Duodenal mucosa (tissue), 2 donors: Measurements from ENCODE around the gene PCBP4.

Experiments
- H3K27ac ChIP-seq: one replicate; pipeline ENCODE4 v1.7.0; 2013; ENCODE audit warnings: low read depth, low read length
- H3K27me3 ChIP-seq, 2 donors: one replicate each; pipeline ENCODE4 v1.7.0; 2013; ENCODE audit warnings: low read length in 2 of 2, control low read depth in 1 of 2; ENCODE audit not compliant: insufficient read depth in 2 of 2, control insufficient read depth in 1 of 2
- H3K36me3 ChIP-seq, 2 donors: one replicate each; pipeline ENCODE4 v1.7.0; 2013; ENCODE audit warnings: low read length in 2 of 2, control low read depth in 1 of 2; ENCODE audit not compliant: insufficient read depth in 2 of 2, control insufficient read depth in 1 of 2
- H3K4me1 ChIP-seq, 2 donors: one replicate each; pipeline ENCODE4 v1.7.0; 2013; ENCODE audit warnings: low read length in 2 of 2, control low read depth in 1 of 2; ENCODE audit not compliant: insufficient read depth in 2 of 2, control insufficient read depth in 1 of 2
- H3K4me3 ChIP-seq, 2 donors: one replicate each; pipeline ENCODE4 v1.7.0; 2013; ENCODE audit warnings: low read length in 2 of 2, low read depth in 1 of 2
- H3K9ac ChIP-seq, 2 donors: one replicate each; pipeline ENCODE4 v1.7.0; 2013; ENCODE audit warnings: low read length in 2 of 2, low read depth in 1 of 2
- H3K9me3 ChIP-seq, 2 donors: one replicate each; pipeline ENCODE4 v1.7.0; 2013; ENCODE audit warnings: low read length in 2 of 2, control low read depth in 1 of 2; ENCODE audit not compliant: control insufficient read depth in 1 of 2

Gene PCBP4

DNA sequence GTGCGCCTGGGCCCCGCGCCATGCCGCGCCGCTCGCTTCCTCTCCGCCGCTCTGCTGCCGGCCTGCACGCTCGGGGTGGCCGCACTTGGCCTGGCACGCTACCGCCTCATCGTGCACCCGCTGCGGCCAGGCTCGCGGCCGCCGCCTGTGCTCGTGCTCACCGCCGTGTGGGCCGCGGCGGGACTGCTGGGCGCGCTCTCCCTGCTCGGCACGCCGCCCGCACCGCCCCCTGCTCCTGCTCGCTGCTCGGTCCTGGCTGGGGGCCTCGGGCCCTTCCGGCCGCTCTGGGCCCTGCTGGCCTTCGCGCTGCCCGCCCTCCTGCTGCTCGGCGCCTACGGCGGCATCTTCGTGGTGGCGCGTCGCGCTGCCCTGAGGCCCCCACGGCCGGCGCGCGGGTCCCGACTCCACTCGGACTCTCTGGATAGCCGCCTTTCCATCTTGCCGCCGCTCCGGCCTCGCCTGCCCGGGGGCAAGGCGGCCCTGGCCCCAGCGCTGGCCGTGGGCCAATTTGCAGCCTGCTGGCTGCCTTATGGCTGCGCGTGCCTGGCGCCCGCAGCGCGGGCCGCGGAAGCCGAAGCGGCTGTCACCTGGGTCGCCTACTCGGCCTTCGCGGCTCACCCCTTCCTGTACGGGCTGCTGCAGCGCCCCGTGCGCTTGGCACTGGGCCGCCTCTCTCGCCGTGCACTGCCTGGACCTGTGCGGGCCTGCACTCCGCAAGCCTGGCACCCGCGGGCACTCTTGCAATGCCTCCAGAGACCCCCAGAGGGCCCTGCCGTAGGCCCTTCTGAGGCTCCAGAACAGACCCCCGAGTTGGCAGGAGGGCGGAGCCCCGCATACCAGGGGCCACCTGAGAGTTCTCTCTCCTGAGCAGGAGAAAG, 11.1 kb downstream of the PCBP4 start:
- Histone ChIP-seq H3K36me3 (peaks cover 3 to 11% of the 10 kb centered on the region in 2 donors), H3K9ac (peak overlapping the region in 1 of 2 donors; percentile 43), H3K27ac (no peak overlapping the region), H3K27me3 (peaks cover 5 to 12% of the 10 kb centered on the region in 2 donors), H3K4me1 (peaks cover 5 to 7% of the 10 kb centered on the region in 2 donors), H3K9me3 (no peaks in the 10 kb centered on the region), H3K4me3 (peak overlapping the region; percentile 8 to 50)

DNA sequence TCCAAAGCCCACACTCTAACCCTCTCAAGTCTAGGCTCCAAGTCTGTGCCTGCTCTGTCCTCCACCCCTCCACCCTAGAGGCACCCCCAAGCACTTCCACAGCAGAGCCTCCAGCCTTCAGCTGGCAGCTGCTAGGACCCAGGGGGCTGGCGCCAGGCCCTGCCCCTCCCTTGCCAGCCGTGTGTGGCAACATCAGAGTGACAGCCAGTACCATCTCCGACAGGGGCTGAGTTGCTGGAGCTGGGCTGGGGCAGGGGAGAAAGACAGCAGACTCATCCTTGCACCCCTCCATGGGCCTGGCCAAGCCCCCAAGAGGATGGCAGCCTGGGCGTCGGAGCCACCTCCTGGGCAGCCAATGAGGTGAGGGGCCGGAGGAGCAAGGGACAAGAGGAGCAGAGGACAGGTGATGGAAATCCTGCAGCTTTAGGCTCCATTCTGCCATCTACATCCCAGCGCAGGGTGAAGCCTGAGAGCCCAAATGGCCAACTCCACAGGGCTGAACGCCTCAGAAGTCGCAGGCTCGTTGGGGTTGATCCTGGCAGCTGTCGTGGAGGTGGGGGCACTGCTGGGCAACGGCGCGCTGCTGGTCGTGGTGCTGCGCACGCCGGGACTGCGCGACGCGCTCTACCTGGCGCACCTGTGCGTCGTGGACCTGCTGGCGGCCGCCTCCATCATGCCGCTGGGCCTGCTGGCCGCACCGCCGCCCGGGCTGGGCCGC, 11.9 kb downstream of the PCBP4 start, which contains the start of gene GPR62:
GPR62 (plus strand) TSS at position 207 of the 718 bp plus-strand sequence; CDS start at position 479, 272 bp downstream.
- H3K27me3 ChIP-seq, result peaks cover 5 to 12% of the 10 kb centered on the region in 2 donors
- H3K27ac ChIP-seq, result no peak within 1 kb of the TSS
- H3K4me1 ChIP-seq, result peaks cover 5 to 7% of the 10 kb centered on the region in 2 donors
- peak within 1 kb of the TSS in 1 of 2 donors; percentile 43 for H3K9ac ChIP-seq
- H3K4me3 ChIP-seq, result peak within 1 kb of the TSS; percentile 8 to 50
- no peaks in the 10 kb centered on the region for H3K9me3 ChIP-seq
- H3K36me3 ChIP-seq, result peaks cover 2 to 11% of the 10 kb centered on the region in 2 donors

DNA sequence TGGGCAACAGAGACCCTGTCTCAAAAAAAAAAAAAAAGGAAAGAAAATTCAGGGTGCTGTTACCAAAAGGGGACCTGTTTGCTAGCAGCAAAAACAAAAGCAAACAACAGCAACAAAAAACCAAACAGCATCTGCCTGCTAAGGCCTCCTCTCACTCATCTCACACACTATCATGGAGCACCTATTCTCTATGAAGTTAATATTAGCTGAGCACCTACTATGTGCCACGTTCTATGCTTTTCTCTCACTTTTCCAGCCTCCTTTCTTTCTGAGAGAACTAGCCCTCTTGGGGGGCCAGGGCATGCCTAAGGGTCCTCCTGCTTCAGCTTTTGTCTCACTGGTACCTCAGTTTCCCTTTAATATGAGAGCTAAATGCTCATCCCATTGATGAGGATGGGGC, 12.5 kb downstream of the PCBP4 start:
- Histone ChIP-seq H3K27me3 (peaks cover 5 to 12% of the 10 kb centered on the region in 2 donors), H3K36me3 (peaks cover 0 to 11% of the 10 kb centered on the region in 2 donors), H3K9ac (no peak overlapping the region), H3K4me1 (peaks cover 5 to 7% of the 10 kb centered on the region in 2 donors), H3K27ac (no peak overlapping the region), H3K4me3 (no peak overlapping the region), H3K9me3 (no peaks in the 10 kb centered on the region)

DNA sequence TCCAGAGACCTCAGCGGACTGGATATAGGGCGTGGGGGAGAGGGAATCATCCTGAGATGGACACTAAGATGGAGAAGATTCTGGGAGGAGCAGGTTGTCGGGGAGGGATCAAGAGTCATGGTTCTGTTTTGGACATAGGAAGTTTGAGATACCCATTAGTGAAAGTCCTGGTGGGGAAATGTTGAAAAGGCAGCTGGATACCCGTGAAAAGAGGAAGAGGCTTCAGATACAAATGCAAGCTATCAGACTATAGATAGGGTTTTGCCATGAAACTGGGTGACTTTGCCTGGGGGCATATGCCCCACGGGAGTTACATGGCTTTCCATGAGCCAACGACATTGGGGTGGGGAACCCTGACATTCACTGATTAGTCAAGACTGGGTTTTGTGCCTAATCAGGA, 13.1 kb downstream of the PCBP4 start:
- Histone ChIP-seq H3K9ac (no peak overlapping the region), H3K27ac (no peak overlapping the region), H3K4me3 (no peak overlapping the region), H3K36me3 (peaks cover 0 to 10% of the 10 kb centered on the region in 2 donors), H3K9me3 (no peaks in the 10 kb centered on the region), H3K27me3 (peaks cover 5 to 12% of the 10 kb centered on the region in 2 donors), H3K4me1 (peaks cover 5 to 7% of the 10 kb centered on the region in 2 donors)

DNA sequence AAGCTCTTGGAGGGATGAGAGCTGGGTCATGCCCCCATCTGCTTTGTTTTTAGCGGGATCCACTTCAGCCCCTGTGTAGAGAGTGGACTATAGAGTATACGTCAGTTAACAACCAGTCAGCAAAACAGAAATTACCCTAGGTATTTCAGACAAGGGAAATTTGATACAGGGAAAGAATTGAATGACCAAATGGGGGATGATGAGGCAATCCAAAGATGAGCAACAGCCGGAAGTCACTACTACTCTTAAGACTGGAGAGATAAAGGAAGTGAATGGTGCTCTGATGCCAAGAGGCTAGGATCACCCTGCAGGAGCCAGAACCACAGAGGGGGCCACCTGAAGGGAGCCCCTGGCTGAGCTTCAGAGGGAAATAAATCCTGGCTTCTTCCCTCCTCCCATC, 13.8 kb downstream of the PCBP4 start:
- Histone ChIP-seq H3K9me3 (no peaks in the 10 kb centered on the region), H3K4me3 (no peak overlapping the region), H3K4me1 (peaks cover 5 to 7% of the 10 kb centered on the region in 2 donors), H3K27me3 (peaks cover 5 to 12% of the 10 kb centered on the region in 2 donors), H3K9ac (no peak overlapping the region), H3K27ac (no peak overlapping the region), H3K36me3 (peaks cover 0 to 13% of the 10 kb centered on the region in 2 donors)

DNA sequence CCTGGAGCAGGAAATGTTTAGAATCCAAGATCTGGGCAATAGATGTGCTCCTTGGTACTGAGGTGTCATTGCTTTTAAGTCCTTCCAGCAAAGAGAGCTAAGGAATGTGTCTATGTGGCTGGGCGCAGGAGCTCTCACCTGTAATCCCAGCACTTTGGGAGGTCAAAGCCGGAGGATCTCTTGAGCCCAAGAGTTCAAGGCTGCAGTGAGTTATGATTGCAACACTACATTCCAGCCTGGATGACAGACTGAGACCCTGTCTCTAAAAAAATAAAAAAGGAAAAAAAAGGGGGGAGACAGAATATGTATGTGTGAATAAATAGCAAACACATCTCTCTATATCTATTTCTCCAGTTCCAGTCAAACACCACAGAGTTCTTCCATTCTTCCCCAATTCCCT, 16.4 kb downstream of the PCBP4 start:
- H3K27ac ChIP-seq, result no peak overlapping the region
- peaks cover 5 to 12% of the 10 kb centered on the region in 2 donors for H3K27me3 ChIP-seq
- H3K36me3 ChIP-seq, result peaks cover 2 to 24% of the 10 kb centered on the region in 2 donors
- H3K4me3 ChIP-seq, result no peak overlapping the region
- H3K4me1 ChIP-seq, result no peaks in the 10 kb centered on the region
- no peak overlapping the region for H3K9ac ChIP-seq
- H3K9me3 ChIP-seq, result no peaks in the 10 kb centered on the region

DNA sequence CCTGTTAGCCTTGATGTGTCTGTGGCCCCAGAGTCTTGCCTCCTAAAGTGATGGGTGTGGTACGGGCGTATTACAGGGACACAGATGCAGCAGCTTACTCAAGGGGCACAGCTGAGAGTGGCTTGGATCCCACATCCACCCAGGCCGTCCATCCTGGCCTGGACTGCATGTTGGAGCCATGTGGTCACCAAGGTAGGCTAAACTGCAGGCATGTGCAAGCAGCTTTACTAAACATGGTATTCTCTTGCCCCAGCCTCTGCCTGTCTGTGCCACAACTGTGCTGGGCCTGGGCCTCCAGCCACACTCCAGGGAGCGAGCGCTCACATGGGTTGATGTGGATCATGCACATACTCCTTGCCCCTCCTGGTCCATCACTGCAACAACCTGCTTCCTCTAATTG, 18.1 kb downstream of the PCBP4 start:
- Histone ChIP-seq H3K27ac (no peak overlapping the region), H3K9me3 (no peaks in the 10 kb centered on the region), H3K4me3 (no peak overlapping the region), H3K36me3 (peaks cover 5 to 35% of the 10 kb centered on the region in 2 donors), H3K9ac (no peak overlapping the region), H3K27me3 (peaks cover 0 to 4% of the 10 kb centered on the region in 2 donors), H3K4me1 (no peaks in the 10 kb centered on the region)

DNA sequence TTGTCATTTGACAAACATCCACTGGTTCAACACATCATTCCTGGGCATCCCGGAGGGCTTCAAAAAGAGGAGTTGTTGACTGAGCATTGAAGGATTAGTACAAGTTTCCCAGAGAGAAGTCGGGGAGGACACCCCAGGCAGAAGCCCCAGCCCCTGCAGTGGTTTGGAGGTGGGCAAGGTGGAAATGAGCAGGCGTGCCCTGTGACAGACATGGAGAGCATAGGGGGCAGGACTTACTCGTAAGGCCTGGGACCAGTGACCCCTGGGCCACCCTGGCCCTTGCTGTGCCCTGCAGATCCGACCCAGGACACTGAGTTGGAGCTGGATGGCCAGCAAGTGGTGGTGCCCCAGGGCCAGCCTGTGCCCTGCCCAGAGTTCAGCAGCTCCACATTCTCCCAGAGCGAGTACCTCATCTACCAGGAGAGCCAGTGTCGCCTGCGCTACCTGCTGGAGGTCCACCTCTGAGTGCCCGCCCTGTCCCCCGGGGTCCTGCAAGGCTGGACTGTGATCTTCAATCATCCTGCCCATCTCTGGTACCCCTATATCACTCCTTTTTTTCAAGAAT, 19.2 kb downstream of the PCBP4 start:
- Histone ChIP-seq H3K9me3 (no peaks in the 10 kb centered on the region), H3K4me3 (no peak overlapping the region), H3K27me3 (no peaks in the 10 kb centered on the region), H3K27ac (no peak overlapping the region), H3K4me1 (peaks cover 4 to 5% of the 10 kb centered on the region in 2 donors), H3K9ac (no peak overlapping the region), H3K36me3 (peaks cover 5 to 35% of the 10 kb centered on the region in 2 donors)

DNA sequence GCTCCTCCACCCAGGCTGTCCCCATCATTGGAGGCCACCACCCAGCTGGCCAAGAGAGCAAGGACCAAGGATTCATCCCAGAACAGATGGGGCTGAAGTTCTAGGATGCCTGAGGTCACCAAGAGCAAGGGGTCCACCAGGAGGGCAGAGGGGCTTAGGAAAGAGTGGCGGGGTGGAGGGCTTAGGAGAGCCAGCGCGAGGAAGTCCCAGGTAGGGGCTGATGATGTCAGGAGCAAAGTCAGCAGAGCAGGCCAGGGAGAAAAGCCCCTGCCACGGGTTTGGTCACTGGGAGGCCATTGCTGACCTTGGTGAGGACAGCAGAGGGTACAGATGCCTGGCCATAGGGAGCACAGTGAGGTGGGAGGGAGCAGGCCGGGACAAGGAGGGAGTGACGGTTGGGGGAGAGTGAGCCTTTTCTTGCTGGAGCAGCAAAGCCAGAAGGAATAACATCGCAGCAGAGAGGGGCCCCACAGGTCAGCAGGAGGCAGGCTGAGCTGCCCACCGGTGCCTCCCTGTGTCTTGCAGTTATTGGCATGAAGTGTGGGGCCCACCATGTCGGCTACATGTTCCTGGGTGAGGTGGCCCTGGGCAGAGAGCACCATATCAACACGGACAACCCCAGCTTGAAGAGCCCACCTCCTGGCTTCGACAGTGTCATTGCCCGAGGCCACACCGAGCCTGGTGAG, 19.9 kb downstream of the PCBP4 start:
- Histone ChIP-seq H3K27ac (no peak overlapping the region), H3K4me1 (peaks cover 12% of the 10 kb centered on the region in 2 donors), H3K4me3 (no peak overlapping the region), H3K36me3 (peaks cover 5 to 35% of the 10 kb centered on the region in 2 donors), H3K9me3 (no peaks in the 10 kb centered on the region), H3K27me3 (no peaks in the 10 kb centered on the region), H3K9ac (no peak overlapping the region)
